OCI-LY7 (cell line): ENCODE data around the gene COA8. TPM values are rescaled to one million over a fixed set of nuclear protein-coding genes. Genes with fewer than 3 reads are reported as not detected.

Experiments
- BruUV-seq: library from RNA; stranded (reverse); fragments of 400-500 nt; replicated peaks from 2 replicates; lab custom pipeline; 2021; lab: Mats Ljungman, UMichigan
- CTCF ChIA-PET: fragments of 300-600 bp; sonication (Branson Sonifier 250); formaldehyde crosslinking; loops from one replicate; lab custom pipeline; 2022; ENCODE audit warnings: antibody characterized with exemption; ENCODE audit not compliant: unreplicated experiment; lab: Charles Lee
- POLR2A ChIA-PET: fragments of 300-600 bp; sonication (Branson Sonifier 250); formaldehyde crosslinking; loops from one replicate; lab custom pipeline; 2022; ENCODE audit warnings: antibody characterized with exemption; lab: Charles Lee
- DNase-seq: peaks from one replicate; pipeline ENCODE4 v3.0.0-alpha.2; 2015; ENCODE audit warnings: low spot score
- H2AFZ ChIP-seq: fragments of 200-600 bp; sonication (generic), shearing (Covaris generic); 2 replicates; pipeline ENCODE4 v1.6.1; 2014; ENCODE audit warnings: mild to moderate bottlenecking, antibody characterized with exemption, low read length, moderate library complexity
- H3K27ac ChIP-seq: fragments of 200-600 bp; sonication (generic); 2 replicates; pipeline ENCODE4 v1.5.1; 2014; ENCODE audit warnings: mixed run types, low read depth, mild to moderate bottlenecking, moderate library complexity, low read length, inconsistent platforms; ENCODE audit not compliant: poor library complexity, severe bottlenecking
- H3K36me3 ChIP-seq: fragments of 200-600 bp; sonication (generic); 2 replicates; pipeline ENCODE4 v1.6.1; 2014; ENCODE audit warnings: mild to moderate bottlenecking, antibody characterized with exemption, low read length, moderate library complexity, mixed read lengths; ENCODE audit not compliant: insufficient read depth
- H3K4me1 ChIP-seq: fragments of 200-600 bp; sonication (generic); 2 replicates; pipeline ENCODE4 v1.5.1; 2014; ENCODE audit warnings: mild to moderate bottlenecking, low read length; ENCODE audit not compliant: insufficient read depth, poor library complexity, severe bottlenecking
- H3K4me2 ChIP-seq: fragments of 200-600 bp; sonication (generic); 2 replicates; pipeline ENCODE4 v1.6.1; 2014; ENCODE audit warnings: mild to moderate bottlenecking, low read length
- H3K4me3 ChIP-seq: fragments of 200-600 bp; sonication (generic); 2 replicates; pipeline ENCODE4 v1.5.1; 2014; ENCODE audit warnings: mild to moderate bottlenecking, low read depth, low read length; ENCODE audit not compliant: poor library complexity, severe bottlenecking
- H3K79me2 ChIP-seq: fragments of 200-600 bp; sonication (generic); 2 replicates; pipeline ENCODE4 v1.6.1; 2016; ENCODE audit warnings: low read depth, mild to moderate bottlenecking, low read length, moderate library complexity, mixed read lengths; ENCODE audit not compliant: insufficient read depth
- H3K9me2 ChIP-seq: fragments of 200-600 bp; sonication (generic); 2 replicates; pipeline ENCODE4 v1.6.1; 2016; ENCODE audit warnings: mild to moderate bottlenecking, low read length, mixed read lengths; ENCODE audit not compliant: insufficient read depth
- H3K9me3 ChIP-seq: fragments of 200-600 bp; sonication (generic); 2 replicates; pipeline ENCODE4 v1.6.1; 2014; ENCODE audit warnings: mild to moderate bottlenecking, mixed run types, low read length, mixed read lengths
- H4K20me1 ChIP-seq: fragments of 200-600 bp; sonication (generic); 2 replicates; pipeline ENCODE4 v1.6.1; 2014; ENCODE audit warnings: mild to moderate bottlenecking, antibody characterized with exemption, low read length, moderate library complexity, mixed read lengths; ENCODE audit not compliant: insufficient read depth
- CTCF ChIP-seq: fragments of 200-600 bp; sonication (generic); conservative IDR thresholded peaks from 2 replicates; pipeline ENCODE4 v1.5.1; 2014; ENCODE audit warnings: mild to moderate bottlenecking, antibody characterized with exemption, low read length, moderate library complexity, mixed read lengths
- EZH2phosphoT487 ChIP-seq: fragments of 200-600 bp; sonication (generic); IDR thresholded peaks from 2 replicates; pipeline ENCODE4 v1.6.1; 2018; ENCODE audit warnings: low read depth, borderline replicate concordance, mild to moderate bottlenecking, mixed run types, antibody characterized with exemption, low read length, moderate library complexity, mixed read lengths
- intact Hi-C: fragments of 100-400 bp; cut with micrococcal nuclease; formaldehyde crosslinking; loops from one replicate; pipeline ENCODE4 v1.10.0; 2022; ENCODE audit not compliant: unreplicated experiment
- total RNA-seq, 2 experiments: library from RNA; depleted of rRNA in 1 of 2; stranded (reverse); fragments of >200 nt in 1 of 2; shearing (Covaris generic) in 1 of 2; gene quantifications; 2 replicates each; pipeline ENCODE4 v1.2.3, GENCODE V29; 2014 to 2022

Gene COA8
- total RNA-seq, 2 experiments from 2014 or later = 18.7 to 33.0 TPM

- H3K9me3 ChIP-seq = no peaks in the 10 kb centered on the region
- no peaks in the 10 kb centered on the region for H3K79me2 ChIP-seq
- no peak overlapping the region for H3K4me2 ChIP-seq
- no peak overlapping the region for H3K4me3 ChIP-seq
- no peak overlapping the region for H2AFZ ChIP-seq
- TF ChIP-seq EZH2phosphoT487 = no peak
- no peak for TF ChIP-seq CTCF
- no TSS peak for BruUV-seq
- no peaks in the 10 kb centered on the region for H3K9me2 ChIP-seq
- no peaks in the 10 kb centered on the region for H4K20me1 ChIP-seq
- DNase-seq = no peak
- H3K4me1 ChIP-seq = no peaks in the 10 kb centered on the region
- intact Hi-C loops = no loop called here
- ChIA-PET CTCF (no interaction called here), POLR2A (no interaction called here)
- H3K36me3 ChIP-seq = no peaks in the 10 kb centered on the region
- H3K27ac ChIP-seq = no peak overlapping the region
Observed at GRCh38 chr14:103547941-103548462, 14.8 kb upstream of the COA8 start.

GRCh38 chr14:103548463-103549351 lies 14.1 kb upstream of the COA8 start:
- Histone ChIP-seq H3K36me3 (no peaks in the 10 kb centered on the region), H3K9me3 (no peaks in the 10 kb centered on the region), H3K9me2 (no peaks in the 10 kb centered on the region), H3K27ac (no peak overlapping the region), H3K79me2 (no peaks in the 10 kb centered on the region), H2AFZ (no peak overlapping the region), H3K4me3 (no peak overlapping the region), H4K20me1 (no peaks in the 10 kb centered on the region), H3K4me2 (no peak overlapping the region), H3K4me1 (no peaks in the 10 kb centered on the region)
- CTCF ChIA-PET = no interaction called here
- POLR2A ChIA-PET = no interaction called here
- no peak for DNase-seq
- intact Hi-C loops = no loop called here
- BruUV-seq = no TSS peak
- TF ChIP-seq CTCF (no peak), EZH2phosphoT487 (no peak)
